ENCODE results near the gene EFHD2.

The EFHD2 gene

DNA sequence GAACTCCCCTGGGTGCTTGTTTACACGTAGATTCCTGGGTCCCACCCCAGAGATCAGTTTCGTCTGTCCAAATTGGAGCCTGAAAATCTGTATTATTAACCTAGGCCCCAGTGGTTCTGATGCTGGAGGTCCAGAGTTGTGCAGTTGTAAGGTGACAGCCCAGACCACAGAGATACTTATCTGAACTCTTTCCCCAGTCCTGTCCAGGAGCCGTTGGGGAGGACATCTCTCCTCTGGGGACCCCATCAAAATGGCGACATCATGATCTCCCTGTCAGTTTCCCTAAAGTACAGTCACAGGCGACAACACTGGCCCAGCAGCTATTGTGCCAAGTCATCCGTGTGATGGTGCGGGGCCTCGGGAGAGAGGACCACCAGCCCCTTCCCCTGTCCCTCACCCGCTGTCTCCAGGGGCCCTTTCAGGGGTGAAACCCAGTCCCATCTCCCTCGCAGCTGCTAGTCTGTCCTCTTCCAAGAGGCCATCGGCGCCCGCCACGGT is 749 bp upstream of the EFHD2 start:
- TF ChIP-seq, protein P1, sequence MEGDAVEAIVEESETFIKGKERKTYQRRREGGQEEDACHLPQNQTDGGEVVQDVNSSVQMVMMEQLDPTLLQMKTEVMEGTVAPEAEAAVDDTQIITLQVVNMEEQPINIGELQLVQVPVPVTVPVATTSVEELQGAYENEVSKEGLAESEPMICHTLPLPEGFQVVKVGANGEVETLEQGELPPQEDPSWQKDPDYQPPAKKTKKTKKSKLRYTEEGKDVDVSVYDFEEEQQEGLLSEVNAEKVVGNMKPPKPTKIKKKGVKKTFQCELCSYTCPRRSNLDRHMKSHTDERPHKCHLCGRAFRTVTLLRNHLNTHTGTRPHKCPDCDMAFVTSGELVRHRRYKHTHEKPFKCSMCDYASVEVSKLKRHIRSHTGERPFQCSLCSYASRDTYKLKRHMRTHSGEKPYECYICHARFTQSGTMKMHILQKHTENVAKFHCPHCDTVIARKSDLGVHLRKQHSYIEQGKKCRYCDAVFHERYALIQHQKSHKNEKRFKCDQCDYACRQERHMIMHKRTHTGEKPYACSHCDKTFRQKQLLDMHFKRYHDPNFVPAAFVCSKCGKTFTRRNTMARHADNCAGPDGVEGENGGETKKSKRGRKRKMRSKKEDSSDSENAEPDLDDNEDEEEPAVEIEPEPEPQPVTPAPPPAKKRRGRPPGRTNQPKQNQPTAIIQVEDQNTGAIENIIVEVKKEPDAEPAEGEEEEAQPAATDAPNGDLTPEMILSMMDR (IDR thresholded peaks at IDR 0.05; ENCODE audit: extremely low read depth, missing control alignments): no peak
- DNase-seq (ENCODE audit: low spot score): no peak

DNA sequence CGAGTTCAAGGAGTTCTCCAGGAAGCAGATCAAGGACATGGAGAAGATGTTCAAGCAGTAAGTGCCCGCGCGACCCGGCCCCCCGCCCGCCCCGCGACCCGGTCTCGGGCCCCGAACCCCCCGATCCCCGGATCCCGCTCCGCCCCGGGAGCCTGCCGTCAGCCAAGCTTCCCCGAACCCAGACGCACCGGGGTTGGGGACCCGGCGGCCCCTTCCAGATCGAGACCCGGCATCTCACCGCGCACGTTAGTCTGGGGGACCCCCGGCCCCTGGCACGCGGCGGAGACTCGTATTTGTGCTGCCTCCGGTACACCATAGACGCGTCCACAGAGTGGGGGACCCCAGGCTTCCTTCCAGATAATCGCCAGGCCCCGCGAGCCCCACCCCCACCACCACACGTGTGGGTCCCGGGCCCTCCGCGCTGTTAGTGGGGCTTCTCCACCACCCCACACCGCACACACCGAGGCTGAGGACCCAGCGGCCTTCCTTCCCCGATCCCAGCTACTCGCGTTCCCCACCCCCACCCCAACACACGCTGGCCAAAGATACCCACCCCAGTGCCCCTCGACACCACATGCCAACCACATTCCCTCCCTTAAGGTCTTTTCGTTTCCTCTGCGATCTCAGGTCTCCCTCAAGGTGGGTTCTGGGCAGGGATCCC is 665 bp downstream of the EFHD2 start:
- TF ChIP-seq, protein P1 (IDR thresholded peaks at IDR 0.05; ENCODE audit: extremely low read depth, missing control alignments): no peak
- DNase-seq (ENCODE audit: low spot score): no peak

DNA sequence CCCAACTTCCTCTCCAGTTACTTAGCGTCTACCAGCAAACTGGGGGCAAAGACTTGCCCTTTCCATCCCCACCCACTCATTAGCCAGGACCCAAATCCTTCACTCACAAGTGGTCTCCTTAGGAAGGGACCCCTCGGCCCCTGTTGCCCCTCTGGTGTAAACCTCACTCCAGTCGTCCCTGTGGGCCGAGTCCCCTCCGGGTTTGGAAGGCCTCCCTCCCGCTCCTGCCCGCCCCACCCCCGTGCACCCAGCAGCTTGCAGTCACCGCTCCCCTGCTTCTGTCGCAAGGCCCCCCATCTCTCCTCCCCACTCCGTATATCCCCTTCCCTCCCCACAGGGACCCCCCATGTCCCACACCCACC is 1.2 kb downstream of the EFHD2 start:
- TF ChIP-seq, protein P1 (IDR thresholded peaks at IDR 0.05; ENCODE audit: extremely low read depth, missing control alignments): no peak
- no peak for DNase-seq (ENCODE audit: low spot score)

DNA sequence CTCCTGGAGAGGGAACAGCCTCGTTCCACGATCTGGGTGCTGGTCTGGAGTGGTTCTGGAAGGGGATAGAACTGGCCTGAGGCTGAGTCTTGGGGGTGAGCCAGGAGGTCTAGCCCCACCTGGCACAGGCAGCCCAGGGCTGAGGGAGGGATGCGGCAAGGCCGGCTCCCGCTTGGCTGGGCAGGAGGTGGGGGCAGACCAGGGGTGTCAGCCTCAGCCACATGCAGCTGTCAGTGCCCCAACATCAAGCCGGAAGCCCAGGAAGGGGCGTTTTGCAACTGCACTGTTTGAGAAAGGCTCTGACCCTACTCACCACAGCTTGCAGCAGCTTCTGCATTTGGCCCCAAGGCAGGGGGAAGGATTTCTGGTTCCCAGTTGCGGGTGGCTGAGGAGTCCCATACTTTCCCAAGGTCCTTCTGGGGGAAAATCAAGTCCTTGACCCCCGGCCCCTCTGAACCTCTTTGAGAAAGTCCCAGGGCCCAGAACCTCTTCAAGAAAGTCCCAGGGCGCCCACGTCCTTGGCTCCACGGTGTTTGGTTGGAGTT is 2.0 kb downstream of the EFHD2 start:
- TF ChIP-seq, protein P1 (IDR thresholded peaks at IDR 0.05; ENCODE audit: extremely low read depth, missing control alignments): no peak
- peak; percentile 80 for DNase-seq (ENCODE audit: low spot score)

DNA sequence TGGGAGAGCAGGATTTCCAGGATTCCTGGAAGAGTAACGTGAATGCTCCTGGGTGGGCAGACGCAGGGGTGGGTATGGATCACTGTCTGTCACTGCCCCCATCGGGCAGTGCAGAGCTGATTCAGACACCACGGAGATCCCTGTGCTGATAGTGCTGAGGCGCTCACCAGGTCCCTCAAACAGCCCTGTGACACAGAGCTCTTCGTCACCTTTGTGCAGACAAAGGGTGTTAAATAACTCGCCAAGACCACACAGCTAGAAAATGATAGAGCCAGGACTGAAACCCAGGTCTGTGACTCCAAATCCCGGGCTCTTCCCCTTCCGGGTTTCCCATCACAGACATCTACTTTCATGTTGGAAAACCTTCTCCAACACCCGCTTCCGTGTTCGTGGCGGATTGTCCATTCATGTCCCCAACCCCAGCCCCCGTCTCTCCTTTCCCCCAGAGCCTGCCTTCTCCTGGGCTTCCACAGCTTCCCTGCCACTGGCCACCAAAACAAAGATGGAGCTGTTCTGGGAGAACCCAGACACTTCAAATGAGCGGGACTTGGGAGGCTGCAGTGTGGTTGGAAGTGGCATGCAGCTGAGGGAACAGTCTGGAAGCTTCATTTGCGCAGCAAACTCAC is 2.6 kb downstream of the EFHD2 start:
- TF ChIP-seq, protein P1 (IDR thresholded peaks at IDR 0.05; ENCODE audit: extremely low read depth, missing control alignments): no peak
- peak; percentile 49 for DNase-seq (ENCODE audit: low spot score)

DNA sequence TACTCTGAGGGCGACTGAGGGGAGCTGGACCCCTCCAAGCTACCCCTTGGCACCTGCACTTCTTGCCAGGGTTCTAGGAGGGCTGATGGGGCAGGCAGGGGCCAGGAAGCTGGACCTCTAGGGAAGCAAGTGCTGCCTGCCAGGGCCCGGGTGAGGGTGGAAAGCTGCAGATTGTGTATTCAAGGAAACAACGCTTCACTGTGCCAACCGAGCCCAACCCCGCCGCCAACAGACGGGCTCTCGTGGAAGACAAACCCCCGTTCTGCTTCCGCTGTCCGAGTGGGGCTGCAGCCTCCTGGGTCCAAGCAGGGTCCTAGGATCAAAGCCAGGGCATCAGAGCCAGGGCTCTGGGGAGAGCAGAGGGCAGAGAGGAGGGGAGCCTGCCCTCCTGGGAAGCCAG is 3.2 kb downstream of the EFHD2 start:
- no peak for DNase-seq (ENCODE audit: low spot score)
- TF ChIP-seq, protein P1 (IDR thresholded peaks at IDR 0.05; ENCODE audit: extremely low read depth, missing control alignments): no peak

Measured in GM20000 (cell line).